ENCODE results near the gene ALKBH5.

DNA sequence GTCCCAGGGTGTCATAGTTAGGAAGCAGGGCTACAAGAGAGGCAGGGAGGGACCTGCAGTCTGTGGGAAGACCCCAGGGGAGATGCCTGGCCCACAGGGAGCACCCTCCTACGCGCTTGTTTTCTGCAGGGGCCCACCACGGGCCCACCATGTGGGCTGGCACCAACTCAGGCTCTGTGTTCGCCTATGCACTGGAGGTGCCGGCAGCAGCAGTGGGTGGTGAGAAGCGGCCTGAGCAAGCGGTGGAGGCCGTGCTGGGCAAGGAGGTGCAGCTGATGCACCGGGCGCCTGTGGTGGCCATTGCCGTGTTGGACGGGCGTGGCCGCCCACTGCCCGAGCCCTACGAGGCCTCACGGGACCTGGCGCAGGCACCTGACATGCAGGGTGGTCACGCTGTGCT lies 56.8 kb downstream of the ALKBH5 start:
- TF ChIP-seq, protein P1, sequence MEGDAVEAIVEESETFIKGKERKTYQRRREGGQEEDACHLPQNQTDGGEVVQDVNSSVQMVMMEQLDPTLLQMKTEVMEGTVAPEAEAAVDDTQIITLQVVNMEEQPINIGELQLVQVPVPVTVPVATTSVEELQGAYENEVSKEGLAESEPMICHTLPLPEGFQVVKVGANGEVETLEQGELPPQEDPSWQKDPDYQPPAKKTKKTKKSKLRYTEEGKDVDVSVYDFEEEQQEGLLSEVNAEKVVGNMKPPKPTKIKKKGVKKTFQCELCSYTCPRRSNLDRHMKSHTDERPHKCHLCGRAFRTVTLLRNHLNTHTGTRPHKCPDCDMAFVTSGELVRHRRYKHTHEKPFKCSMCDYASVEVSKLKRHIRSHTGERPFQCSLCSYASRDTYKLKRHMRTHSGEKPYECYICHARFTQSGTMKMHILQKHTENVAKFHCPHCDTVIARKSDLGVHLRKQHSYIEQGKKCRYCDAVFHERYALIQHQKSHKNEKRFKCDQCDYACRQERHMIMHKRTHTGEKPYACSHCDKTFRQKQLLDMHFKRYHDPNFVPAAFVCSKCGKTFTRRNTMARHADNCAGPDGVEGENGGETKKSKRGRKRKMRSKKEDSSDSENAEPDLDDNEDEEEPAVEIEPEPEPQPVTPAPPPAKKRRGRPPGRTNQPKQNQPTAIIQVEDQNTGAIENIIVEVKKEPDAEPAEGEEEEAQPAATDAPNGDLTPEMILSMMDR (IDR thresholded peaks at IDR 0.05 in 2 of 3, conservative IDR thresholded peaks at IDR 0.05 in 1 of 3; ENCODE audit: insufficient read depth in 2 of 3, low read depth in 1 of 3, low read length in 3 of 3), result no peak
- no peak for TF ChIP-seq KDM2B (CRISPR knock-in tag; IDR thresholded peaks at IDR 0.05)
- TF ChIP-seq YY1 (IDR thresholded peaks at IDR 0.05; ENCODE audit: borderline replicate concordance in 1 of 3, control insufficient read depth in 1 of 3, extremely low read depth in 1 of 3, insufficient read depth in 3 of 3, insufficient read length in 1 of 3, insufficient replicate concordance in 2 of 3, low read depth in 1 of 3, low read length in 2 of 3), result no peak
- no peak for TF ChIP-seq KAT7 (CRISPR knock-in tag; IDR thresholded peaks at IDR 0.05; ENCODE audit: borderline replicate concordance)
- no peak for TF ChIP-seq EP300 (IDR thresholded peaks at IDR 0.05; ENCODE audit: low read length)
